Breast epithelium (tissue), 3 donors: ENCODE data around the gene TGM3.

ENCODE experiments used
- CTCF ChIP-seq, 3 donors: fragments of 450-650 bp; IDR thresholded peaks; one replicate each; pipeline ENCODE4 v1.5.1; 2016 to 2017; ENCODE audit warnings: antibody characterized with exemption in 3 of 3, mild to moderate bottlenecking in 3 of 3, moderate library complexity in 3 of 3
- POLR2A ChIP-seq: fragments of 450-650 bp; IDR thresholded peaks from one replicate; pipeline ENCODE4 v1.6.1; 2016; ENCODE audit warnings: antibody characterized with exemption, mild to moderate bottlenecking, moderate library complexity

DNA sequence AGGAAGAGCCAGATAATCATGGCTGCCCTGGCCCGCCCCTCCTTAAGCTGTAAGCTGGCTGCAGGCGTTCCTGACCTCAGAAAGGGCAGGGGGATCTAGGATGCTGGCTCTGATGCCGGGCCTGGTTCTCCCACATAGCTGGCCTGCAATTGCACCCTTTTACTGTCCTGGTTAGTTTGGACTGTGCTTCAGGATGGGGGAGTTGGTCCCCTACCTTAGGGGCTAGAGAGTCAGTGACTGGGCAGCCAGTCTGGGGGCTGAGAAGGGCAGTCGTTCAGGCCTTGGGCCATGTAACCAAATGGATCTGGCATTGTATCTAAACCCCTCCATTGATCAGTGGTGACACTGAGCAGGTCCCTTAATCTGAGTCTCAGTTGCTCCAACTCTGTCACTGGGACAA, 40.7 kb downstream of the TGM3 start:
- TF ChIP-seq CTCF (IDR thresholded peaks at IDR 0.05) (no peak), POLR2A (no peak)
